RWPE2 (cell line): Measurements from ENCODE around the gene USE1.
A peak's percentile ranks its signal among the peaks of the same experiment; 100 is the strongest.

ENCODE experiments used
- ATAC-seq: fragments of 200-7000 bp; cut with Tn5 transposase; 3 replicates; pipeline ENCODE4 v1.9.1; 2021; ENCODE audit warnings: low read depth
- DNase-seq: peaks from one replicate; pipeline ENCODE4 v3.0.0-alpha.2; 2020; ENCODE audit warnings: low spot score
- H3K27ac ChIP-seq: fragments of 450-650 bp; 2 replicates; pipeline ENCODE4 v1.5.1; 2017; ENCODE audit warnings: mild to moderate bottlenecking; ENCODE audit not compliant: poor library complexity, severe bottlenecking
- H3K27me3 ChIP-seq: fragments of 250-450 bp; sonication (Bioruptor Pico); 2 replicates; pipeline ENCODE4 v1.5.1; 2021; ENCODE audit warnings: mild to moderate bottlenecking, moderate library complexity; ENCODE audit not compliant: insufficient read depth, poor library complexity, severe bottlenecking
- H3K36me3 ChIP-seq: fragments of 250-450 bp; sonication (Bioruptor Pico); 2 replicates; pipeline ENCODE4 v1.5.1; 2020; ENCODE audit warnings: low read depth, mild to moderate bottlenecking, moderate library complexity
- H3K4me1 ChIP-seq: fragments of 250-450 bp; sonication (Bioruptor Pico); 2 replicates; pipeline ENCODE4 v1.5.1; 2021; ENCODE audit warnings: mild to moderate bottlenecking, moderate library complexity; ENCODE audit not compliant: insufficient read depth, poor library complexity, severe bottlenecking
- H3K4me3 ChIP-seq: fragments of 250-450 bp; sonication (Bioruptor Pico); 2 replicates; pipeline ENCODE4 v1.5.1; 2021; ENCODE audit warnings: mild to moderate bottlenecking, moderate library complexity; ENCODE audit not compliant: severe bottlenecking
- H3K9me3 ChIP-seq: fragments of 250-450 bp; sonication (Bioruptor Pico); 2 replicates; pipeline ENCODE4 v1.5.1; 2021; ENCODE audit warnings: mild to moderate bottlenecking, moderate library complexity; ENCODE audit not compliant: severe bottlenecking
- TF ChIP-seq, protein P1 (sequence below): fragments of 450-650 bp; IDR thresholded peaks from one replicate; pipeline ENCODE4 v1.5.1; 2017; ENCODE audit warnings: mild to moderate bottlenecking, moderate library complexity; ENCODE audit not compliant: poor library complexity, severe bottlenecking

The USE1 gene

DNA sequence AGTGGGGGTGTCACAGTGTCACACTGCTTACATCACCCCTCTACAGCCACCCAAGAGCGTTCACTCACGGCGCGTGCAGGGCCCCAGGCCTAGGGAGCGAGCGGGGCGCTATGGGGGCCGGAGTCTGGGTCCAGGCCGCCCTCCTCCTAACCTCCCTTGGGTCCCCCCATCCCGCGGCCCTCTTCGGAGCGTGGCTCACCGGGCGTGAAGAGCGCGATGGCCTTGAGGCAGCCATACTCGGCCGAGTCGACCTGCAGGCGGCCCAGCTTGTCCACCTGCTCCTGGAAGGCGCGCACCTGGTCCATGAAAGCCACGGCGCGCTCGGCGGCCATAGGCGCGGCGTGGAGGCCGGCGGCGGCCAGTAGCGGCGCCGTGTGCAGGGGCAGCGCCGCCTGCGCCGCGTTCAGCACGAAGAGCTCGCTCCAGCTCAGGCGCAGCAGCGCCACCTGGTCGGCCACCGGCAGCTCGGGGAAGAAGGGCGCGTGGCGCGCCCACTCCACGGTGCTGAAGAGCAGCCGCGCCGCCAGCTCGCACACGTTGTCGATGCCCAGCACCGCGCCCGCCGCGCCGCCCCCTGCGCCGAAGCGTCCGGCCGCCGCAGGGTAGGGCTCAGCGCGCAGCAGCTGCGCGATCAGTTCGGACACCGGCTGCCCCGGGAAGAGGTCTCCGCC is 20.3 kb downstream of the USE1 start:
- Histone ChIP-seq H3K9me3 (no peaks in the 10 kb centered on the region), H3K27me3 (no peaks in the 10 kb centered on the region), H3K36me3 (peaks cover 69% of the 10 kb centered on the region), H3K4me1 (peaks cover 8% of the 10 kb centered on the region), H3K27ac (peak overlapping the region; percentile 84), H3K4me3 (peak overlapping the region; percentile 60)
- TF ChIP-seq, protein P1, sequence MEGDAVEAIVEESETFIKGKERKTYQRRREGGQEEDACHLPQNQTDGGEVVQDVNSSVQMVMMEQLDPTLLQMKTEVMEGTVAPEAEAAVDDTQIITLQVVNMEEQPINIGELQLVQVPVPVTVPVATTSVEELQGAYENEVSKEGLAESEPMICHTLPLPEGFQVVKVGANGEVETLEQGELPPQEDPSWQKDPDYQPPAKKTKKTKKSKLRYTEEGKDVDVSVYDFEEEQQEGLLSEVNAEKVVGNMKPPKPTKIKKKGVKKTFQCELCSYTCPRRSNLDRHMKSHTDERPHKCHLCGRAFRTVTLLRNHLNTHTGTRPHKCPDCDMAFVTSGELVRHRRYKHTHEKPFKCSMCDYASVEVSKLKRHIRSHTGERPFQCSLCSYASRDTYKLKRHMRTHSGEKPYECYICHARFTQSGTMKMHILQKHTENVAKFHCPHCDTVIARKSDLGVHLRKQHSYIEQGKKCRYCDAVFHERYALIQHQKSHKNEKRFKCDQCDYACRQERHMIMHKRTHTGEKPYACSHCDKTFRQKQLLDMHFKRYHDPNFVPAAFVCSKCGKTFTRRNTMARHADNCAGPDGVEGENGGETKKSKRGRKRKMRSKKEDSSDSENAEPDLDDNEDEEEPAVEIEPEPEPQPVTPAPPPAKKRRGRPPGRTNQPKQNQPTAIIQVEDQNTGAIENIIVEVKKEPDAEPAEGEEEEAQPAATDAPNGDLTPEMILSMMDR: peak; percentile 55
- DNase-seq: peak; percentile 72
- peak; percentile 65 for ATAC-seq

DNA sequence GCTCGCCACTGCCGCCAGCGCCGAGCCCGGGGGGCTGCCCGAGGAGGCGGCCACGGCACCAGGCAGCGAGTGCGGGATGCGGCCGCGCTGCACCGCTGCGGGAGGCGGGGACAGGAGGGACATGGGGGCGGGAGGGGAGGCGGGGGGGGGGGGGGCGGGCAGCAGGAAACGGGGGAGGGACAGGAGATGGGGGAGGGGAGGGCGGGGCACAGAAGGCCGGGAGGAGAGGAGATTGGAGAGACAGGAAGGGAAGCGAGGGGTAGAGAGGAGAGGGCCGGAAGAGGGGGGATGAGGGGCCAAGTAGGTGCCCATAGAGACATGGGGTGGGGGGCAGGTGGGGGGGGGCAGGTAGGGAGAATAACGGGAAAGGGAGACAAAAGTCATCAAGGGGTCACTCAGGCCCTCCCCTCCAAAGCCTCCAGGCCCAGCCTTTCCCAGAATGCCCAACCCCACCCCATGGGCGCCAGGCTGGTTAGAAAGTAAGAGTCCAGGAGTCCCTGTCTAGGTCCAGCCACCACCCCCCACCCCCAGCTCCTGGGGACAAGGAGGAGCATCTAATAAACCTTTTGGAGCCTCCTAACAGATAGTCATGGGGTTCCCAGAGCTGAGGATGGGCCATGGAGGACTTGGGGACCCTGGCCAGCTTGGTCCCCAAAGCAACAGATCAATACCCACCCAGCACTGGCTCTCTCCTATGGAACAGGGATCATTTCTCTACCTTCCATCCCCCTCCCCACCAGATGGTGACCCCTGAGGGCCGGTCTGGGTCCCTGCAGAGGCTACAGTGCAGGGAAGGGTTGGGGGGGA is 21.0 kb downstream of the USE1 start:
- peak overlapping the region; percentile 84 for H3K27ac ChIP-seq
- H3K4me1 ChIP-seq: peaks cover 8% of the 10 kb centered on the region
- H3K4me3 ChIP-seq: peak overlapping the region; percentile 60
- peaks cover 69% of the 10 kb centered on the region for H3K36me3 ChIP-seq
- no peaks in the 10 kb centered on the region for H3K9me3 ChIP-seq
- no peaks in the 10 kb centered on the region for H3K27me3 ChIP-seq
- TF ChIP-seq, protein P1: no peak
- DNase-seq (no peak), ATAC-seq (peak; percentile 28)

DNA sequence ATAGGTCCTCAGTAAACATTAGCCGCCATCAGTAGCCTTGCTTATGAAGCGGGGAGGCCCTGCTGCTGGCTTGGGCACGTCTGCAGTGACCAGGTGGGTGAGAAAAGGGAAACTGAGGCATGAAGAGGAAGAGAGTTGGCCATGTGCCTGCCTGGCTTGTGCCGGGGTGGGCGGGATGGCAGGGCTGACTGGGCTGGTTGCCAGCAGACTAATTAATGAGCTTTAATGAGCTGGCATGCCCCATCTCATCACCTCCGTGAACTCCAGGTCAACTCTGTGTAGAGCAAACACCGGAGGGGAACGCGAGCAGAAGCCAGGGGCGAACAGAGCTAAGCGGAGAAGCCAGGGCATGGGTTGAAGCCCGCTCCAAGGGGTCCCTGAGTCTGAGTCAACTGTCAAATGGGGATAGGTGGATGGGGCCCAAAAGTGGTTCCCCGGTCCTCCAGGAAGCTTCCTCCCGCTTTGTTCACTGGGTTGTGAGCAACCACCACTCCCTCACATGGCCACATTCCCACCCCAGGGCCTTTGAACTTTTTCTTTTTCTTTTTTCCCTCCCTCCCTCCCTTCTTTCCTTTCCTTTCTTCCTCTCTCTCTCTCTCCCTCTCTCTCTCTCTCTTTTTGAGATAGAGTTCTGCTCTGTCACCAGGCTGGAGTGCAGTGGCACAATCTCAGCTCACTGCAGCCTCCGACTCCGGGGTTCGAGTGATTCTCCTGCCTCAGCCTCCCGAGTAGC is 21.8 kb downstream of the USE1 start:
- Histone ChIP-seq H3K27me3 (no peaks in the 10 kb centered on the region), H3K4me3 (no peak overlapping the region), H3K27ac (peak overlapping the region; percentile 84), H3K4me1 (peaks cover 11% of the 10 kb centered on the region), H3K36me3 (peaks cover 68% of the 10 kb centered on the region), H3K9me3 (no peaks in the 10 kb centered on the region)
- no peak for DNase-seq
- TF ChIP-seq, protein P1: no peak
- ATAC-seq: no peak

DNA sequence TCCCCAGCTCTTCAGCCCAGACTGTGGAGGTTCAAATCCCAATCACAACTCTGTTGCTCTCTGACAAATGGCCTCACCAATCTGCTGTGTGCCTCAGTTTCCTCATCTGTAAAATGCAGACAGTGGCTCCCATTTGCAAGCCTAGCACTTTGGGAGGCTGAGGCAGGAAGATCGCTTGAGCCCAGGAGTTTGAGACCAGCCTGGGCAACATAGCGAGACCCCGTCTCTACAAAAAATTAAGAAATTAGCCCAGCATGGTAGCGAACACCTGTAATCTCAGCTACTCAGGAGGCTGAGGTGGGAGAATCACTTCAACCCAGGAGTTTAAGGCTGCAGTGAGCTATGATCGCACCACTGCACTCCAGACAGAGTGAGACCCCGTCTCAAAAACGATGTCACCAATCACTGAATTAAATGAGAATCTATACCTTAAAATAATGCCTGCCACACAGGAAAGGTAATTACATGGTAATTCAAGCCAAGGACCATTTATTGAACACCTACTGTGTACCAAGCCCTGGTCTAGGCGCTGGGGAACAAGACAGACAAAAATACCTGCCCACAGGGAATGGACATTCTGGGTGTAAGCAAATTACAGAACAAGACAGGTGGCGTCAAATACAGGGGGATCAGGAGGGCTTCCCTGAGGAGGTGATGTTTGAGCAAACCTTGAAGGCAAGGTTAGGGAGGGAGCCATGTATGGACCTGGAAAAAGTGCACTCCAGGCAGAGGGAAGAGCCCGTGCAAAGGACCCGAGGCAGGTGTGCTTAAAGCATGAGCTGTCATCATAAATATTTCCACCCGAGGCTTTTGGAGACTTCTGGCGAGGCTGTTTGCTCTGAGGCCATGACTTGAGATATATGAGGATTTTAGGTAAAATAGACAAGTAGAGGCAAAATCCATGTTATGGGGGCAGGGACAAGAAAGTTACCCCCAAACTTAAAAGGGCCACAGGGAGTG is 22.9 kb downstream of the USE1 start:
- ATAC-seq: no peak
- H3K36me3 ChIP-seq: peaks cover 58% of the 10 kb centered on the region
- peak overlapping the region; percentile 84 for H3K27ac ChIP-seq
- H3K4me3 ChIP-seq: no peak overlapping the region
- no peaks in the 10 kb centered on the region for H3K27me3 ChIP-seq
- H3K9me3 ChIP-seq: no peaks in the 10 kb centered on the region
- H3K4me1 ChIP-seq: peaks cover 11% of the 10 kb centered on the region
- TF ChIP-seq, protein P1: no peak
- no peak for DNase-seq
